Breast epithelium (tissue), 3 donors: Measurements from ENCODE around the gene ADRA2B.

Source experiments
- CTCF ChIP-seq, 3 donors: fragments of 450-650 bp; IDR thresholded peaks; one replicate each; pipeline ENCODE4 v1.5.1; 2016 to 2017; ENCODE audit warnings: antibody characterized with exemption in 3 of 3, mild to moderate bottlenecking in 3 of 3, moderate library complexity in 3 of 3
- POLR2A ChIP-seq: fragments of 450-650 bp; IDR thresholded peaks from one replicate; pipeline ENCODE4 v1.6.1; 2016; ENCODE audit warnings: antibody characterized with exemption, mild to moderate bottlenecking, moderate library complexity
- POLR2AphosphoS5 ChIP-seq, 3 donors: sonication (generic); formaldehyde crosslinking; IDR thresholded peaks; one replicate each; pipeline ENCODE4 v1.6.1; 2017; ENCODE audit warnings: antibody characterized with exemption in 3 of 3

GRCh38 chr2:96105994-96106715 lies 10.2 kb downstream of the ADRA2B start:
- TF ChIP-seq CTCF (IDR thresholded peaks at IDR 0.05) (no peak), POLR2A (no peak), POLR2AphosphoS5 (IDR thresholded peaks at IDR 0.05) (no peak)
